ENCODE measurements around the gene APLP1. TPM values are rescaled to one million over a fixed set of nuclear protein-coding genes. Genes with fewer than 3 reads are reported as not detected.

The APLP1 gene
- total RNA-seq, 1 experiment from 2014 or later = 15.5 TPM

DNA sequence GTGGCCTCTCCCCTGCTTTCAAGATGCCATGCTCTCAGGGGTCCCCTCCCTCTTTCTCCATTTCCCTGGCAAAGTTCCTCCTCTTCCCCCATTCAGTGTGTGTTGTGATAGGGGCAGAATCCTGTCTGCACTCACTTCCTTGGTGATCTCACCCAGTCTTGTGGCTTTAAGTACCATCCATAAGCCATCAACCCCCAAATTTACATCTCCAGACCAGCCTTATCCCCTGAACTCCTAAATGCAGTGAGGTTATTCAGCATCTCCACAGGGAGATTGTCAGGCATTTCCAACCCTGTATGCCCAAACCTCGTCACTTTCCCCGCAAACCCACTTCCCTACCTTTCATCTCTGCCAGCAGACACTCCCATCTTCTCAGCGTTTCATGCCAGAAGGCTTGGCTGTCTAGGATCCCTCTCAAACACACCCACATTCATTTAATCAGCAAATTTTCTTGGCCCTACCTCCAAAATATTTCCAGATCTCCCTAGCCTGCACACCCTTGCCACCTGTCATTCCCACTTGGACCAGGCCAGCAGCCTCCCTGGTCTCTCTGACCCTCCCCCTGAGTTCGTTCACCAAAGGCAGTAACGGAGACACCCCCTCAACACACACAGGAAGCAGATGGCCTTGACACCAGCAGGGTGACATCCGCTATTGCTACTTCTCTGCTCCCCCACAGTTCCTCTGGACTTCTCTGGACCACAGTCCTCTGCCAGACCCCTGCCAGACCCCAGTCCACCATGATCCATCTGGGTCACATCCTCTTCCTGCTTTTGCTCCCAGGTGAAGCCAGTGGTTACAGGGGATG, 33.7 kb downstream of the APLP1 start, which contains the start of gene HCST (continued):
- TF ChIP-seq, protein P1, sequence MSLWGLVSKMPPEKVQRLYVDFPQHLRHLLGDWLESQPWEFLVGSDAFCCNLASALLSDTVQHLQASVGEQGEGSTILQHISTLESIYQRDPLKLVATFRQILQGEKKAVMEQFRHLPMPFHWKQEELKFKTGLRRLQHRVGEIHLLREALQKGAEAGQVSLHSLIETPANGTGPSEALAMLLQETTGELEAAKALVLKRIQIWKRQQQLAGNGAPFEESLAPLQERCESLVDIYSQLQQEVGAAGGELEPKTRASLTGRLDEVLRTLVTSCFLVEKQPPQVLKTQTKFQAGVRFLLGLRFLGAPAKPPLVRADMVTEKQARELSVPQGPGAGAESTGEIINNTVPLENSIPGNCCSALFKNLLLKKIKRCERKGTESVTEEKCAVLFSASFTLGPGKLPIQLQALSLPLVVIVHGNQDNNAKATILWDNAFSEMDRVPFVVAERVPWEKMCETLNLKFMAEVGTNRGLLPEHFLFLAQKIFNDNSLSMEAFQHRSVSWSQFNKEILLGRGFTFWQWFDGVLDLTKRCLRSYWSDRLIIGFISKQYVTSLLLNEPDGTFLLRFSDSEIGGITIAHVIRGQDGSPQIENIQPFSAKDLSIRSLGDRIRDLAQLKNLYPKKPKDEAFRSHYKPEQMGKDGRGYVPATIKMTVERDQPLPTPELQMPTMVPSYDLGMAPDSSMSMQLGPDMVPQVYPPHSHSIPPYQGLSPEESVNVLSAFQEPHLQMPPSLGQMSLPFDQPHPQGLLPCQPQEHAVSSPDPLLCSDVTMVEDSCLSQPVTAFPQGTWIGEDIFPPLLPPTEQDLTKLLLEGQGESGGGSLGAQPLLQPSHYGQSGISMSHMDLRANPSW (CRISPR knock-in tag; conservative IDR thresholded peaks at IDR 0.05; ENCODE audit: low read depth) = no peak

DNA sequence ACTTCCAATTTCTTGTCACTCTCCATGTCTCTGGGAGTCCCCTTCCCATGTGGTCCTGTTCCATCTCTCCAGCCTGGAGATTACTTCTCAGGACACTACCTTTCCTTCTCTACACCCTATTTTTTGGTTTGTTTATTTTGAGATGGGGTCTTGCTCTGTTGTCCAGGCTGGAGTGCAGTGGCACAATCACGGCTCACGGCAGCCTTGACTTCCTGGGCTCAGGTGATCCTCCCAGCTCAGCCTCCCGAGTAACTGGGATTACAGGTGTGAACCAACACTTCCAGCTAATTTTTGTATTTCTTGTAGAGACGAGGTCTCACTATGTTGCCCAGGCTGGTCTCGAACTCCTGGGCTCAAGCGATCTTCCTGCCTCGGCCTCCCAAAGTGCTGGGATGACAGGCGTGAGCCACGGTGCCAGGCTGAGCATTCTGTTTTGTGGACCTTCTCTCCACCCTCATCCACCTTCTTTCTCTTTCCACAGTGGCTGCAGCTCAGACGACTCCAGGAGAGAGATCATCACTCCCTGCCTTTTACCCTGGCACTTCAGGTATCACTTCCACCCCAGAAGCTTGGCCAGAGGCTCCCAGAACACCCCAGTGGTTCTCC, 34.6 kb downstream of the APLP1 start:
- Mint-ChIP-seq H3K9me3 (no peaks in the 10 kb centered on the region), H3K27me3 (ENCODE audit: low read depth) (peaks cover 18% of the 10 kb centered on the region), H3K27ac (peak overlapping the region; percentile 93), H3K36me3 (no peaks in the 10 kb centered on the region), H3K4me3 (peak overlapping the region; percentile 88), H3K4me1 (peaks cover 26% of the 10 kb centered on the region)
- CTCF ChIA-PET = interaction anchor here (1.0 kb wide), 1 partner anchor 21 kb away, joined by 3 read pairs; no protein-coding TSS in a partner anchor
- POLR2A ChIA-PET = no interaction called here
- DNase-seq (ENCODE audit: low spot score) (no peak), ATAC-seq (no peak)
- TF ChIP-seq ZNF121 (CRISPR knock-in tag; IDR thresholded peaks at IDR 0.05) = peak; percentile 97
- TF ChIP-seq, protein P2, sequence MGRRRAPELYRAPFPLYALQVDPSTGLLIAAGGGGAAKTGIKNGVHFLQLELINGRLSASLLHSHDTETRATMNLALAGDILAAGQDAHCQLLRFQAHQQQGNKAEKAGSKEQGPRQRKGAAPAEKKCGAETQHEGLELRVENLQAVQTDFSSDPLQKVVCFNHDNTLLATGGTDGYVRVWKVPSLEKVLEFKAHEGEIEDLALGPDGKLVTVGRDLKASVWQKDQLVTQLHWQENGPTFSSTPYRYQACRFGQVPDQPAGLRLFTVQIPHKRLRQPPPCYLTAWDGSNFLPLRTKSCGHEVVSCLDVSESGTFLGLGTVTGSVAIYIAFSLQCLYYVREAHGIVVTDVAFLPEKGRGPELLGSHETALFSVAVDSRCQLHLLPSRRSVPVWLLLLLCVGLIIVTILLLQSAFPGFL (CRISPR knock-in tag; IDR thresholded peaks at IDR 0.05; ENCODE audit: borderline replicate concordance) = no peak

DNA sequence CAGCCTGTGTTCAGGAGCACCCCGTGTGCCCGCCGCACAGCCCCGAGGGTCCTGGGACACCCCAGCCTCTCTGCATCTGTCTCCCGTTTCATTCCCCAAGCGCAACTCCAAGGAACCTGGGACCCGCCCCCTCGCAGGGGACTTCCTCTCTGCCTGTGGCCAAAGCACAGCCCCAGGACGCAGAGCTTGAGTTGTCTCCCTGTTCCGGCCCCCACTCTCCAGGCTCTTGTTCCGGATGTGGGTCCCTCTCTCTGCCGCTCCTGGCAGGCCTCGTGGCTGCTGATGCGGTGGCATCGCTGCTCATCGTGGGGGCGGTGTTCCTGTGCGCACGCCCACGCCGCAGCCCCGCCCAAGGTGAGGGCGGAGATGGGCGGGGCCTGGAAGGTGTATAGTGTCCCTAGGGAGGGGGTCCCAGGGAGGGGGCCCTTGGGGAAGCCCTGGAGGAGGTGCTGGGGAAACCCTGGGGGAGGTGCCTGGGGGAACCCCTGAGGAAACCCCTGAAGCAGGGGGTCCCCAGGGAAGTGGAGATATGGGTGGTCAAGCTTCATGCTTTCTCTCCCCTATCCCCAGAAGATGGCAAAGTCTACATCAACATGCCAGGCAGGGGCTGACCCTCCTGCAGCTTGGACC, 35.3 kb downstream of the APLP1 start:
- H3K27ac Mint-ChIP-seq = peak overlapping the region; percentile 93
- DNase-seq (ENCODE audit: low spot score) (peak; percentile 79), ATAC-seq (peak; percentile 69)
- H3K4me3 Mint-ChIP-seq = peak overlapping the region; percentile 88
- POLR2A ChIA-PET = interaction anchor here (0.5 kb wide), 1 partner anchor 306 kb away, joined by 3 read pairs; no protein-coding TSS in a partner anchor
- H3K27me3 Mint-ChIP-seq (ENCODE audit: low read depth) = peaks cover 18% of the 10 kb centered on the region
- H3K9me3 Mint-ChIP-seq = no peaks in the 10 kb centered on the region
- peaks cover 26% of the 10 kb centered on the region for H3K4me1 Mint-ChIP-seq
- no peaks in the 10 kb centered on the region for H3K36me3 Mint-ChIP-seq
- CTCF ChIA-PET = interaction anchor here (0.7 to 1.2 kb wide), 4 partner anchors 22 to 148 kb away, joined by 3 to 4 read pairs (median 4); no protein-coding TSS in a partner anchor
- TF ChIP-seq ESRRA (CRISPR knock-in tag; IDR thresholded peaks at IDR 0.05; ENCODE audit: borderline replicate concordance) = no peak
- TF ChIP-seq, protein P3, sequence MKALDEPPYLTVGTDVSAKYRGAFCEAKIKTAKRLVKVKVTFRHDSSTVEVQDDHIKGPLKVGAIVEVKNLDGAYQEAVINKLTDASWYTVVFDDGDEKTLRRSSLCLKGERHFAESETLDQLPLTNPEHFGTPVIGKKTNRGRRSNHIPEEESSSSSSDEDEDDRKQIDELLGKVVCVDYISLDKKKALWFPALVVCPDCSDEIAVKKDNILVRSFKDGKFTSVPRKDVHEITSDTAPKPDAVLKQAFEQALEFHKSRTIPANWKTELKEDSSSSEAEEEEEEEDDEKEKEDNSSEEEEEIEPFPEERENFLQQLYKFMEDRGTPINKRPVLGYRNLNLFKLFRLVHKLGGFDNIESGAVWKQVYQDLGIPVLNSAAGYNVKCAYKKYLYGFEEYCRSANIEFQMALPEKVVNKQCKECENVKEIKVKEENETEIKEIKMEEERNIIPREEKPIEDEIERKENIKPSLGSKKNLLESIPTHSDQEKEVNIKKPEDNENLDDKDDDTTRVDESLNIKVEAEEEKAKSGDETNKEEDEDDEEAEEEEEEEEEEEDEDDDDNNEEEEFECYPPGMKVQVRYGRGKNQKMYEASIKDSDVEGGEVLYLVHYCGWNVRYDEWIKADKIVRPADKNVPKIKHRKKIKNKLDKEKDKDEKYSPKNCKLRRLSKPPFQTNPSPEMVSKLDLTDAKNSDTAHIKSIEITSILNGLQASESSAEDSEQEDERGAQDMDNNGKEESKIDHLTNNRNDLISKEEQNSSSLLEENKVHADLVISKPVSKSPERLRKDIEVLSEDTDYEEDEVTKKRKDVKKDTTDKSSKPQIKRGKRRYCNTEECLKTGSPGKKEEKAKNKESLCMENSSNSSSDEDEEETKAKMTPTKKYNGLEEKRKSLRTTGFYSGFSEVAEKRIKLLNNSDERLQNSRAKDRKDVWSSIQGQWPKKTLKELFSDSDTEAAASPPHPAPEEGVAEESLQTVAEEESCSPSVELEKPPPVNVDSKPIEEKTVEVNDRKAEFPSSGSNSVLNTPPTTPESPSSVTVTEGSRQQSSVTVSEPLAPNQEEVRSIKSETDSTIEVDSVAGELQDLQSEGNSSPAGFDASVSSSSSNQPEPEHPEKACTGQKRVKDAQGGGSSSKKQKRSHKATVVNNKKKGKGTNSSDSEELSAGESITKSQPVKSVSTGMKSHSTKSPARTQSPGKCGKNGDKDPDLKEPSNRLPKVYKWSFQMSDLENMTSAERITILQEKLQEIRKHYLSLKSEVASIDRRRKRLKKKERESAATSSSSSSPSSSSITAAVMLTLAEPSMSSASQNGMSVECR (CRISPR knock-in tag; IDR thresholded peaks at IDR 0.05; ENCODE audit: borderline replicate concordance) = 0 out of 2 replicates have a peak, but pooled peaks have one; percentile 46
- no peak for TF ChIP-seq TP53 (CRISPR knock-in tag; IDR thresholded peaks at IDR 0.05)
- TF ChIP-seq NFYB (CRISPR knock-in tag; conservative IDR thresholded peaks at IDR 0.05; ENCODE audit: low read depth) = no peak
- TF ChIP-seq, protein P4, sequence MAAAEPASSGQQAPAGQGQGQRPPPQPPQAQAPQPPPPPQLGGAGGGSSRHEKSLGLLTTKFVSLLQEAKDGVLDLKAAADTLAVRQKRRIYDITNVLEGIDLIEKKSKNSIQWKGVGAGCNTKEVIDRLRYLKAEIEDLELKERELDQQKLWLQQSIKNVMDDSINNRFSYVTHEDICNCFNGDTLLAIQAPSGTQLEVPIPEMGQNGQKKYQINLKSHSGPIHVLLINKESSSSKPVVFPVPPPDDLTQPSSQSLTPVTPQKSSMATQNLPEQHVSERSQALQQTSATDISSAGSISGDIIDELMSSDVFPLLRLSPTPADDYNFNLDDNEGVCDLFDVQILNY (CRISPR knock-in tag; IDR thresholded peaks at IDR 0.05) = 0 out of 2 replicates have a peak, but pooled peaks have one; percentile 36
- TF ChIP-seq NFATC4 (CRISPR knock-in tag; IDR thresholded peaks at IDR 0.05) = no peak
- TF ChIP-seq MYBL2 (CRISPR knock-in tag; IDR thresholded peaks at IDR 0.05) = no peak
- TF ChIP-seq SP1 (CRISPR knock-in tag; conservative IDR thresholded peaks at IDR 0.05) = peak; percentile 90
- TF ChIP-seq GRHL2 (CRISPR knock-in tag; IDR thresholded peaks at IDR 0.05; ENCODE audit: insufficient replicate concordance, severe bottlenecking) = no peak
- TF ChIP-seq, protein P5, sequence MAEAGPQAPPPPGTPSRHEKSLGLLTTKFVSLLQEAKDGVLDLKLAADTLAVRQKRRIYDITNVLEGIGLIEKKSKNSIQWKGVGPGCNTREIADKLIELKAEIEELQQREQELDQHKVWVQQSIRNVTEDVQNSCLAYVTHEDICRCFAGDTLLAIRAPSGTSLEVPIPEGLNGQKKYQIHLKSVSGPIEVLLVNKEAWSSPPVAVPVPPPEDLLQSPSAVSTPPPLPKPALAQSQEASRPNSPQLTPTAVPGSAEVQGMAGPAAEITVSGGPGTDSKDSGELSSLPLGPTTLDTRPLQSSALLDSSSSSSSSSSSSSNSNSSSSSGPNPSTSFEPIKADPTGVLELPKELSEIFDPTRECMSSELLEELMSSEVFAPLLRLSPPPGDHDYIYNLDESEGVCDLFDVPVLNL (CRISPR knock-in tag; IDR thresholded peaks at IDR 0.05; ENCODE audit: borderline replicate concordance, low read depth) = no peak
- 0 out of 2 replicates have a peak, but pooled peaks have one; percentile 37 for TF ChIP-seq FOXK1 (CRISPR knock-in tag; IDR thresholded peaks at IDR 0.05)
- TF ChIP-seq, protein P6, sequence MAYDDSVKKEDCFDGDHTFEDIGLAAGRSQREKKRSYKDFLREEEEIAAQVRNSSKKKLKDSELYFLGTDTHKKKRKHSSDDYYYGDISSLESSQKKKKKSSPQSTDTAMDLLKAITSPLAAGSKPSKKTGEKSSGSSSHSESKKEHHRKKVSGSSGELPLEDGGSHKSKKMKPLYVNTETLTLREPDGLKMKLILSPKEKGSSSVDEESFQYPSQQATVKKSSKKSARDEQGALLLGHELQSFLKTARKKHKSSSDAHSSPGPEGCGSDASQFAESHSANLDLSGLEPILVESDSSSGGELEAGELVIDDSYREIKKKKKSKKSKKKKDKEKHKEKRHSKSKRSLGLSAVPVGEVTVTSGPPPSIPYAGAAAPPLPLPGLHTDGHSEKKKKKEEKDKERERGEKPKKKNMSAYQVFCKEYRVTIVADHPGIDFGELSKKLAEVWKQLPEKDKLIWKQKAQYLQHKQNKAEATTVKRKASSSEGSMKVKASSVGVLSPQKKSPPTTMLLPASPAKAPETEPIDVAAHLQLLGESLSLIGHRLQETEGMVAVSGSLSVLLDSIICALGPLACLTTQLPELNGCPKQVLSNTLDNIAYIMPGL (CRISPR knock-in tag; IDR thresholded peaks at IDR 0.05) = 0 out of 2 replicates have a peak, but pooled peaks have one; percentile 29
- TF ChIP-seq TEAD4 (CRISPR knock-in tag; IDR thresholded peaks at IDR 0.05) = no peak

Data from WTC11 (cell line).